ENCODE data around the gene OR5B12.

Gene OR5B12

GRCh38 chr11:58442136-58442535 lies at the start of gene OR5B12:
Gene OR5B12, minus strand, starts transcription at chr11:58442236. Its CDS starts 2,085 bp downstream, at chr11:58440151.
- TF ChIP-seq CTCF (IDR thresholded peaks at IDR 0.05; ENCODE audit: low read length, missing control alignments) = no peak

DNA sequence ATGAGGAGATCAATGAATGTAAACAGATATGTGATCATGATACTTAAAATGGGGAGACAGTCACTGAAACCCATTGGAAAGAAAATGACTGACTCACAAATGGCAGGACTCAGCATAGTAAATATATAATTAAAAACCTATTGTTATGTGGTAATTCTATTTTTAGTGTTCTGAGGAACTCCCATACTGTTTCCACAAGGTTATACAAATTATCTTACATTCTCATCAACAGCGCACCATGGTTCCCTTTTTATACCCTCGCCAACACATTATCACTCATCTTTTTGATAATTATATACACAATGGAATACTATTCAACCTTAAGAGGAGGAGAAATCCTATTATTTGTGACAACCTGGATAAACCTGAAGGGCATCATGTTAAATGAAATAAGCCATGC lies 48.8 kb upstream of the OR5B12 start:
- no peak overlapping the region for H3K4me3 ChIP-seq (replicated peaks; ENCODE audit: low read depth, low read length)
- TF ChIP-seq CTCF (IDR thresholded peaks at IDR 0.05; ENCODE audit: low read length, missing control alignments) = no peak
- no peak for DNase-seq (ENCODE audit: low read depth)

More at GRCh38 chr11:58442136-58442535, at the start of gene OR5B12:
- no peak for DNase-seq (ENCODE audit: low read depth)
- no peak within 1 kb of the TSS for H3K4me3 ChIP-seq (replicated peaks; ENCODE audit: low read depth, low read length)

- DNase-seq (ENCODE audit: low read depth) = no peak
- TF ChIP-seq CTCF (IDR thresholded peaks at IDR 0.05; ENCODE audit: low read length, missing control alignments) = no peak
- no peak overlapping the region for H3K4me3 ChIP-seq (replicated peaks; ENCODE audit: low read depth, low read length)
Measured at GRCh38 chr11:58487170-58487569, 45.1 kb upstream of the OR5B12 start.

DNA sequence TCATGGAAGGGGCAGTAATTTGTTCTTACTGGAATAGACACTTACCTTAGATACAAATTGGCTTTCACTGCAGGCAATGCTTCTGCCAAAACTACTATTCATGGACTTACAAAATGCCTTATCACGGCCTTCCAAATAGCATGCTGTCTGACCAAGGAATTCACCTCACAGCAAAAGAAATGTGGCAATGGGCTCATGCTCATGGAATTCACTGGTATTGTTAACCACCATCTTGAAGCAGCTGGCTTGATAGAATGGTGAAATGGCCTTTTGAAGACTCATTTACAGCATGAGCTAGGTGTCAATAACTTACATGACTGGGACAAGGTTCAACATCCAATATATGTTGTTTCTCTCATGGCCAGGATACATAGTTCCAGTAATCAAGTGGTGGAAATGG lies 43.9 kb upstream of the OR5B12 start:
- no peak overlapping the region for H3K4me3 ChIP-seq (replicated peaks; ENCODE audit: low read depth, low read length)
- TF ChIP-seq CTCF (IDR thresholded peaks at IDR 0.05; ENCODE audit: low read length, missing control alignments) = no peak
- no peak for DNase-seq (ENCODE audit: low read depth)

DNA sequence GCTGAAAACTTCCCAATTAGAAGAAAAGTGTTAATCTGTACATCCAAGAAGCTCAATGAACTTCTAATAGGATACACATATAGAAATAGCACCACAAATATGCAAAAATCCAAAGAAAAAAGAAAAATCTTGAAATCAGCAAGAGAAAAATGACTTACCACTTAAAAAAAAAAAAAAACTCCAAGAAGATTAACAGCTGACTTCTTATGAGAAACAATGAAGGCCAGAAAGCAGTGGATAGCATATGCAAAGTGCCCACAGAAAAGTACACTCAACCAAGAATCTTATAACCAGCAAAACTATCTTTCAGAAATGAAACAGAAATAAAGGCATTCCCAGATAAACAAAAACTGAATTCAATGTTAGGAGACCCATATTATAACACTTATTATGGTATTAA lies 29.9 kb upstream of the OR5B12 start:
- H3K4me3 ChIP-seq (replicated peaks; ENCODE audit: low read depth, low read length) = no peak overlapping the region
- DNase-seq (ENCODE audit: low read depth) = no peak
- no peak for TF ChIP-seq CTCF (IDR thresholded peaks at IDR 0.05; ENCODE audit: low read length, missing control alignments)

GRCh38 chr11:58466293-58466692 lies 24.3 kb upstream of the OR5B12 start:
- no peak for DNase-seq (ENCODE audit: low read depth)
- TF ChIP-seq CTCF (IDR thresholded peaks at IDR 0.05; ENCODE audit: low read length, missing control alignments) = no peak
- no peak overlapping the region for H3K4me3 ChIP-seq (replicated peaks; ENCODE audit: low read depth, low read length)

- no peak overlapping the region for H3K4me3 ChIP-seq (replicated peaks; ENCODE audit: low read depth, low read length)
- TF ChIP-seq CTCF (IDR thresholded peaks at IDR 0.05; ENCODE audit: low read length, missing control alignments) = no peak
- no peak for DNase-seq (ENCODE audit: low read depth)
Measured at GRCh38 chr11:58465690-58466089, 23.7 kb upstream of the OR5B12 start.
